GM23338 (cell line): ENCODE results near the gene TRIB2.

Source experiments
- EZH2 ChIP-seq: fragments of 200-600 bp; sonication (generic); IDR thresholded peaks from one replicate; pipeline ENCODE4 v1.8.0; 2017; ENCODE audit warnings: antibody characterized with exemption, mild to moderate bottlenecking, low read depth; ENCODE audit not compliant: unreplicated experiment
- POLR2AphosphoS5 ChIP-seq: IDR thresholded peaks from 2 replicates; pipeline ENCODE4 v1.6.1; 2016; ENCODE audit warnings: antibody characterized with exemption, low read depth
- TF ChIP-seq, protein P1 (sequence below), 2 experiments: fragments of 200-600 bp in 1 of 2; sonication (generic) in 1 of 2; conservative IDR thresholded peaks; 2 replicates each; pipeline versions ENCODE4 v1.5.1 to v1.6.1; 2016 to 2017; ENCODE audit warnings: antibody characterized with exemption in 2 of 2, low read depth in 2 of 2, mild to moderate bottlenecking in 2 of 2, moderate library complexity in 1 of 2

GRCh38 chr2:12676771-12677170, 40.0 kb upstream of the TRIB2 start:
- TF ChIP-seq POLR2AphosphoS5: no peak
- TF ChIP-seq, protein P1, sequence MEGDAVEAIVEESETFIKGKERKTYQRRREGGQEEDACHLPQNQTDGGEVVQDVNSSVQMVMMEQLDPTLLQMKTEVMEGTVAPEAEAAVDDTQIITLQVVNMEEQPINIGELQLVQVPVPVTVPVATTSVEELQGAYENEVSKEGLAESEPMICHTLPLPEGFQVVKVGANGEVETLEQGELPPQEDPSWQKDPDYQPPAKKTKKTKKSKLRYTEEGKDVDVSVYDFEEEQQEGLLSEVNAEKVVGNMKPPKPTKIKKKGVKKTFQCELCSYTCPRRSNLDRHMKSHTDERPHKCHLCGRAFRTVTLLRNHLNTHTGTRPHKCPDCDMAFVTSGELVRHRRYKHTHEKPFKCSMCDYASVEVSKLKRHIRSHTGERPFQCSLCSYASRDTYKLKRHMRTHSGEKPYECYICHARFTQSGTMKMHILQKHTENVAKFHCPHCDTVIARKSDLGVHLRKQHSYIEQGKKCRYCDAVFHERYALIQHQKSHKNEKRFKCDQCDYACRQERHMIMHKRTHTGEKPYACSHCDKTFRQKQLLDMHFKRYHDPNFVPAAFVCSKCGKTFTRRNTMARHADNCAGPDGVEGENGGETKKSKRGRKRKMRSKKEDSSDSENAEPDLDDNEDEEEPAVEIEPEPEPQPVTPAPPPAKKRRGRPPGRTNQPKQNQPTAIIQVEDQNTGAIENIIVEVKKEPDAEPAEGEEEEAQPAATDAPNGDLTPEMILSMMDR (conservative IDR thresholded peaks at IDR 0.05; ENCODE audit: low read depth in 2 of 2): no peak
- no peak for TF ChIP-seq EZH2
